Fibroblast of lung (primary cell): Measurements from ENCODE around the gene TGFBR3L. TPM values are rescaled to one million over a fixed set of nuclear protein-coding genes. Genes with fewer than 3 reads are reported as not detected.

Experiments
- DNase-seq, 2 donors: peaks; one replicate each; pipeline versions ENCODE4 v3.0.0 to v3.0.0-alpha.2; 2010; ENCODE audit warnings: low read depth in 2 of 2
- H2AFZ ChIP-seq: 2 replicates; pipeline ENCODE4 v1.5.1; 2012; ENCODE audit warnings: low read length, control low read depth, inconsistent platforms
- H3K27ac ChIP-seq: 2 replicates; pipeline ENCODE4 v1.5.1; 2011; ENCODE audit warnings: low read length, control low read depth; ENCODE audit not compliant: insufficient read depth
- H3K27me3 ChIP-seq: 2 replicates; pipeline ENCODE4 v1.5.1; 2011; ENCODE audit warnings: mild to moderate bottlenecking, low read length; ENCODE audit not compliant: control insufficient read depth, insufficient read depth
- H3K36me3 ChIP-seq: 2 replicates; pipeline ENCODE4 v1.5.1; 2011; ENCODE audit warnings: low read length; ENCODE audit not compliant: control insufficient read depth, insufficient read depth
- H3K4me1 ChIP-seq: 2 replicates; pipeline ENCODE4 v1.5.1; 2011; ENCODE audit warnings: low read length; ENCODE audit not compliant: control insufficient read depth, insufficient read depth; ENCODE audit errors: extremely low read depth
- H3K4me2 ChIP-seq: 2 replicates; pipeline ENCODE4 v1.5.1; 2011; ENCODE audit warnings: low read length, control low read depth; ENCODE audit not compliant: insufficient read depth; ENCODE audit errors: extremely low read depth
- H3K4me3 ChIP-seq, 4 experiments: fragments of 200-600 bp in 1 of 4; sonication (generic) in 1 of 4; replicated peaks in 1 of 4; 2 replicates each; pipeline ENCODE4 v1.5.1; 2011 to 2016; ENCODE audit warnings: low read length in 4 of 4, low read depth in 3 of 4, mild to moderate bottlenecking in 3 of 4, control low read depth in 2 of 4, inconsistent platforms in 1 of 4, mixed read lengths in 1 of 4; ENCODE audit not compliant: insufficient read depth in 1 of 4; ENCODE audit errors: control extremely low read depth in 1 of 4
- H3K79me2 ChIP-seq: 2 replicates; pipeline ENCODE4 v1.5.1; 2012; ENCODE audit warnings: mild to moderate bottlenecking, low read length, inconsistent platforms; ENCODE audit not compliant: control insufficient read depth, insufficient read depth
- H3K9ac ChIP-seq: 2 replicates; pipeline ENCODE4 v1.5.1; 2011; ENCODE audit warnings: mild to moderate bottlenecking, low read length, control low read depth; ENCODE audit not compliant: insufficient read depth
- H3K9me3 ChIP-seq: 2 replicates; pipeline ENCODE4 v1.5.1; 2012; ENCODE audit warnings: low read depth, low read length; ENCODE audit not compliant: control insufficient read depth, insufficient read depth
- H4K20me1 ChIP-seq: 2 replicates; pipeline ENCODE4 v1.5.1; 2011; ENCODE audit warnings: low read length; ENCODE audit not compliant: control insufficient read depth, insufficient read depth; ENCODE audit errors: extremely low read depth
- CTCF ChIP-seq, 2 donors: IDR thresholded peaks in 1 of 2; conservative IDR thresholded peaks in 1 of 2; 1 replicate in 1 of 2; 2 replicates in 1 of 2; pipeline ENCODE4 v1.5.1; 2011 to 2012; ENCODE audit warnings: low read length in 2 of 2, control low read depth in 1 of 2, inconsistent platforms in 1 of 2, low read depth in 1 of 2, mild to moderate bottlenecking in 1 of 2
- EZH2 ChIP-seq: IDR thresholded peaks from 2 replicates; pipeline ENCODE4 v1.5.1; 2012; ENCODE audit warnings: low read length, control low read depth, mild to moderate bottlenecking; ENCODE audit errors: missing control alignments
- polyA plus RNA-seq, 2 donors: library from polyadenylated mRNA; depleted of rRNA in 1 of 2; stranded (reverse) in 1 of 2; unstranded in 1 of 2; fragments of >200 nt; gene quantifications; 2 replicates each; pipeline ENCODE4 v1.2.1, GENCODE V29; 2011 to 2012; ENCODE audit warnings: missing spikeins in 1 of 2
- total RNA-seq: library from RNA; depleted of rRNA; stranded (reverse); fragments of >200 nt; gene quantifications from 2 replicates; pipeline ENCODE4 v1.2.1, GENCODE V29; 2014

Gene TGFBR3L
- total and polyA plus RNA-seq, 2 donors (not counting 1 experiment from before 2014, with no cell fraction given): 1.3 TPM; not detected in 1

DNA sequence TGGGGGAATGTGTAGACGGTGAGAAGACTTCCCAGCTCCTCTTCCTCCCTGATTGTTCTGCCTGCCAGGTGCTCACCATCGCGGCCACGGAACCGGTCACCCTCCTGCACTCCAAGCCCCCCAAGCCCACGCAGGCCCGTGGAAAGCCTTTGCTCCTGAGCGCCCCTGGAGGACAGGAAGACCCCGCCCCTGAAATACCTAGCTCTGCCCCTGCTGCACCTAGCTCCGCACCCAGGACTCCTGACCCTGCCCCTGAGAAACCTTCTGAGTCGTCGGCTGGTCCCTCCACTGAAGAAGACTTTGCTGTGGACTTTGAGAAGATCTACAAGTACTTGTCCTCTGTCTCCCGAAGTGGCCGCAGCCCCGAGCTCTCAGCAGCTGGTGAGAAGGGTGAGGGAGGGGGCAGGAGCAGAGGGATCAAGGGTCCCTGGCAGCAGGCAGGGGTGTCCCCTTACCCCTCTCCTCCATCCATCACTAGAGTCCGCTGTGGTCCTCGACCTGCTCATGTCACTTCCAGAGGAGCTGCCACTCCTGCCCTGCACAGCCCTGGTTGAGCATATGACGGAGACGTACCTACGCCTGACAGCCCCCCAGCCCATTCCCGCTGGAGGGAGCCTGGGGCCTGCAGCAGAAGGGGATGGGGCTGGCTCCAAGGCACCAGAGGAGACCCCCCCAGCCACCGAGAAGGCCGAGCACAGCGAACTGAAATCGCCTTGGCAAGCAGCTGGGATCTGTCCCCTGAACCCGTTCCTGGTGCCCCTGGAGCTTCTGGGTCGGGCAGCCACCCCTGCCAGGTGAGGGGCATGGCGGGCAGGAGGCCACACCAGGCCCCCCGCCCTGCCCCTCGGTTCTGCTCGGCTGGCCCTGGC, 7.6 kb downstream of the TGFBR3L start:
- Histone ChIP-seq H3K9ac (no peak overlapping the region), H3K4me3 (peak overlapping the region in 1 of 4 experiments; percentile 68), H3K27ac (no peak overlapping the region), H3K4me2 (peak overlapping the region; percentile 92), H3K4me1 (peaks cover 20% of the 10 kb centered on the region), H3K36me3 (peaks cover 9% of the 10 kb centered on the region), H2AFZ (no peak overlapping the region), H4K20me1 (no peaks in the 10 kb centered on the region), H3K79me2 (peaks cover 3% of the 10 kb centered on the region), H3K27me3 (no peaks in the 10 kb centered on the region), H3K9me3 (no peaks in the 10 kb centered on the region)
- no peak for DNase-seq
- TF ChIP-seq EZH2: no peak

DNA sequence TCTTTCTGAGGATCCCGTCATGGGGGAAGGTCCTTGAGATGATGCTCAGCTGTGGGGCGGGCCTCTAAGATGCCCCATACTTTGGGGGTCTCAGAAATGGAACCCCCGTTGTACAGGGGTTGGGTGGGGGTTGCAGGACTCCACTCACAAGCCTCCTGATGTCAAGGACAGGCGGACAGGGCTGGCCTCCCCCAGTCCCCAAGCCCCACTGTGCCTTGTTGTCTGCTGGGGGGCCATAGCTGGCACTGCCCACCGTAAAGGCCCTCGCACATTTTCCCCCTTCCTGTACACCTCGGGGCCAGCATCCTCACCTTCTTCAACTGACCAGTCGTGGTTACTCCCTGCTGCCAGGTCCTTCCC, 8.2 kb downstream of the TGFBR3L start:
- no peak for DNase-seq
- TF ChIP-seq EZH2 (no peak), CTCF (conservative IDR thresholded peaks at IDR 0.05 in 1 of 2, IDR thresholded peaks at IDR 0.05 in 1 of 2; ENCODE audit: low read depth in 1 of 2, low read length in 2 of 2) (no peak)
- H3K4me1 ChIP-seq: peaks cover 20% of the 10 kb centered on the region
- no peak overlapping the region for H3K27ac ChIP-seq
- no peak overlapping the region for H2AFZ ChIP-seq
- peaks cover 3% of the 10 kb centered on the region for H3K79me2 ChIP-seq
- H3K27me3 ChIP-seq: no peaks in the 10 kb centered on the region
- no peaks in the 10 kb centered on the region for H3K9me3 ChIP-seq
- H4K20me1 ChIP-seq: no peaks in the 10 kb centered on the region
- no peak overlapping the region for H3K4me3 ChIP-seq
- no peak overlapping the region for H3K9ac ChIP-seq
- H3K36me3 ChIP-seq: peaks cover 11% of the 10 kb centered on the region
- H3K4me2 ChIP-seq: no peak overlapping the region

- no peak for DNase-seq
Observed at GRCh38 chr19:7923295-7924191, 8.9 kb downstream of the TGFBR3L start.

More at GRCh38 chr19:7923295-7924191, 8.9 kb downstream of the TGFBR3L start:
- TF ChIP-seq EZH2 (no peak), CTCF (conservative IDR thresholded peaks at IDR 0.05 in 1 of 2, IDR thresholded peaks at IDR 0.05 in 1 of 2; ENCODE audit: low read depth in 1 of 2, low read length in 2 of 2) (no peak)
- H3K79me2 ChIP-seq: peaks cover 3% of the 10 kb centered on the region
- H3K4me1 ChIP-seq: peaks cover 27% of the 10 kb centered on the region
- no peaks in the 10 kb centered on the region for H3K9me3 ChIP-seq
- no peak overlapping the region for H2AFZ ChIP-seq
- H4K20me1 ChIP-seq: no peaks in the 10 kb centered on the region
- no peak overlapping the region for H3K27ac ChIP-seq
- H3K9ac ChIP-seq: no peak overlapping the region
- no peaks in the 10 kb centered on the region for H3K27me3 ChIP-seq
- H3K4me3 ChIP-seq: no peak overlapping the region
- no peak overlapping the region for H3K4me2 ChIP-seq
- peaks cover 12% of the 10 kb centered on the region for H3K36me3 ChIP-seq
